Measurements from ENCODE around the gene NXNL2. TPM values are rescaled to one million over a fixed set of nuclear protein-coding genes. Genes with fewer than 3 reads are reported as not detected.

Gene NXNL2
- total RNA-seq, 1 experiment from 2014 or later, result 1.4 TPM

DNA sequence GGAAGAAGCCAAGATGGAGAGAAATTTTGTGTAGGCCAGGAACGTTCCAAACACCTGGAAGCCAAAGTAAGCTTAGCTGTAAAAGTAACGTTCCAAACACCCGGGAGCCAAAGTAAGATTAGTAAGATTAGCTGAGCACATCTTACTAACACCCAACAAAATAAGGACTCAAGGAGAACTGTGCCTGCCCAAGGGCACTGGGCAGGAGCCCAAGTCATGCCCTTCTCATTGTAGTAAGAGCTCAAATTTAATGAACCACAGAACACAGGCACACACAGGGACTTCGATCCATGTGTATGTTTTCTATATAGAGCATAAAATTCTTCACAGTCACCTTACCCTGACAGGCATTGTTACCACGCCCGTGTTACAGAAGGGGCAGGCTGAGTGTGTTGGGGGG lies 36.1 kb upstream of the NXNL2 start:
- intact Hi-C loops (cut with micrococcal nuclease; ENCODE audit: unreplicated experiment), result no loop called here
- no peaks in the 10 kb centered on the region for H3K27me3 Mint-ChIP-seq (ENCODE audit: unreplicated experiment)
- CTCF ChIA-PET, result no interaction called here
- H3K27ac Mint-ChIP-seq (ENCODE audit: unreplicated experiment), result no peak overlapping the region
- H3K4me1 Mint-ChIP-seq (ENCODE audit: low read depth, unreplicated experiment), result no peaks in the 10 kb centered on the region
- TF ChIP-seq, protein P1, sequence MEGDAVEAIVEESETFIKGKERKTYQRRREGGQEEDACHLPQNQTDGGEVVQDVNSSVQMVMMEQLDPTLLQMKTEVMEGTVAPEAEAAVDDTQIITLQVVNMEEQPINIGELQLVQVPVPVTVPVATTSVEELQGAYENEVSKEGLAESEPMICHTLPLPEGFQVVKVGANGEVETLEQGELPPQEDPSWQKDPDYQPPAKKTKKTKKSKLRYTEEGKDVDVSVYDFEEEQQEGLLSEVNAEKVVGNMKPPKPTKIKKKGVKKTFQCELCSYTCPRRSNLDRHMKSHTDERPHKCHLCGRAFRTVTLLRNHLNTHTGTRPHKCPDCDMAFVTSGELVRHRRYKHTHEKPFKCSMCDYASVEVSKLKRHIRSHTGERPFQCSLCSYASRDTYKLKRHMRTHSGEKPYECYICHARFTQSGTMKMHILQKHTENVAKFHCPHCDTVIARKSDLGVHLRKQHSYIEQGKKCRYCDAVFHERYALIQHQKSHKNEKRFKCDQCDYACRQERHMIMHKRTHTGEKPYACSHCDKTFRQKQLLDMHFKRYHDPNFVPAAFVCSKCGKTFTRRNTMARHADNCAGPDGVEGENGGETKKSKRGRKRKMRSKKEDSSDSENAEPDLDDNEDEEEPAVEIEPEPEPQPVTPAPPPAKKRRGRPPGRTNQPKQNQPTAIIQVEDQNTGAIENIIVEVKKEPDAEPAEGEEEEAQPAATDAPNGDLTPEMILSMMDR (IDR thresholded peaks at IDR 0.05; ENCODE audit: unreplicated experiment), result no peak
- no peaks in the 10 kb centered on the region for H3K36me3 Mint-ChIP-seq (ENCODE audit: insufficient read depth, unreplicated experiment)
- BruUV-seq (replicated peaks), result no TSS peak
- H3K9me3 Mint-ChIP-seq (ENCODE audit: low read depth, unreplicated experiment), result no peaks in the 10 kb centered on the region
- no peak overlapping the region for H3K4me3 Mint-ChIP-seq (ENCODE audit: low read depth, unreplicated experiment)
- DNase-seq, result no peak

DNA sequence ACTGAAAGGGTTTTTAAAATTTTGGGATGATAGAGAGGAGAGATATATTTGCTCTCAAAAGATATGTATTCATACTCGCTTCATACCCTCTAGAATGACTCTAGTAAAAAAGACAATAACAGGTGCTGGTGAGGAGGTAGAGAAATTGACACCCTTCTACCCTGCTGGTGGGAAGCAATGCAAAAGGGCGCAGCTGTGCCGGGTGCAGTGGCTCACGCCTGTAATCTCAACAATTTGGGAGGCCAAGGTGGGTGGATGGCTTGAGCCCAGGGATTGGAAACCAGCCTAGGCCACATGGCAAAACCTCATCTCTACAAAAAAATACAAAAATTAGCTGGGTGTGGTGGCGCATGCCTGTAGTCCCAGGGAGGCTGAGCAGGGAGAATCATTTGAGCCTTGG lies 33.9 kb upstream of the NXNL2 start:
- CTCF ChIA-PET, result no interaction called here
- no peaks in the 10 kb centered on the region for H3K27me3 Mint-ChIP-seq (ENCODE audit: unreplicated experiment)
- no peak overlapping the region for H3K4me3 Mint-ChIP-seq (ENCODE audit: low read depth, unreplicated experiment)
- H3K4me1 Mint-ChIP-seq (ENCODE audit: low read depth, unreplicated experiment), result no peaks in the 10 kb centered on the region
- no peaks in the 10 kb centered on the region for H3K36me3 Mint-ChIP-seq (ENCODE audit: insufficient read depth, unreplicated experiment)
- intact Hi-C loops (cut with micrococcal nuclease; ENCODE audit: unreplicated experiment), result no loop called here
- H3K9me3 Mint-ChIP-seq (ENCODE audit: low read depth, unreplicated experiment), result no peaks in the 10 kb centered on the region
- H3K27ac Mint-ChIP-seq (ENCODE audit: unreplicated experiment), result no peak overlapping the region
- DNase-seq, result no peak
- BruUV-seq (replicated peaks), result no TSS peak
- TF ChIP-seq, protein P1 (IDR thresholded peaks at IDR 0.05; ENCODE audit: unreplicated experiment), result no peak

DNA sequence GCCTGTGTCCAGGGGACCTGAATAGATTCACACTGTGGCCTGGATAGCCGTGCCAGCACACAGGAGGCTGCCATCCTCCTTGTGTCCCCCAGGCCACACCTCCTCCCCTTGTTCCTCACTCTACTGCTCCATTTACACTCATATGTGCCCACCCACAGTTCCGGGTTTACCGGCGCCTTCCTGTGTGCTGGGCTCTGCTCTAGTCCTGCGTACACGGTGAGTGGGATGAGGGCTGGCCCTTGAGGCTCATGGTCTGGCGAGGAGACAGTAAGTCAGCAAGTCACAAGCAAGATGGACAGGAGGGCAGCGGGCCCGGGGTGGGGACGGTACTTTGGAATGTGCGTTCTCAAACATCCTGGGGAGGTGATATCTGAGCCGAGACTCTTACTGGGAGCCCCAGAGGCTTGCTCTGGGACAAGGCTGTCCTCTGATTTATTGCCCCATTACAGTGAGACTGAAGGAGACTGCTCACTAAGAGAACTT lies 32.4 kb upstream of the NXNL2 start:
- H3K4me3 Mint-ChIP-seq (ENCODE audit: low read depth, unreplicated experiment), result no peak overlapping the region
- TF ChIP-seq, protein P1 (IDR thresholded peaks at IDR 0.05; ENCODE audit: unreplicated experiment), result no peak
- CTCF ChIA-PET, result no interaction called here
- no peaks in the 10 kb centered on the region for H3K9me3 Mint-ChIP-seq (ENCODE audit: low read depth, unreplicated experiment)
- no peaks in the 10 kb centered on the region for H3K4me1 Mint-ChIP-seq (ENCODE audit: low read depth, unreplicated experiment)
- BruUV-seq (replicated peaks), result no TSS peak
- intact Hi-C loops (cut with micrococcal nuclease; ENCODE audit: unreplicated experiment), result no loop called here
- H3K36me3 Mint-ChIP-seq (ENCODE audit: insufficient read depth, unreplicated experiment), result no peaks in the 10 kb centered on the region
- DNase-seq, result no peak
- H3K27ac Mint-ChIP-seq (ENCODE audit: unreplicated experiment), result no peak overlapping the region
- no peaks in the 10 kb centered on the region for H3K27me3 Mint-ChIP-seq (ENCODE audit: unreplicated experiment)

DNA sequence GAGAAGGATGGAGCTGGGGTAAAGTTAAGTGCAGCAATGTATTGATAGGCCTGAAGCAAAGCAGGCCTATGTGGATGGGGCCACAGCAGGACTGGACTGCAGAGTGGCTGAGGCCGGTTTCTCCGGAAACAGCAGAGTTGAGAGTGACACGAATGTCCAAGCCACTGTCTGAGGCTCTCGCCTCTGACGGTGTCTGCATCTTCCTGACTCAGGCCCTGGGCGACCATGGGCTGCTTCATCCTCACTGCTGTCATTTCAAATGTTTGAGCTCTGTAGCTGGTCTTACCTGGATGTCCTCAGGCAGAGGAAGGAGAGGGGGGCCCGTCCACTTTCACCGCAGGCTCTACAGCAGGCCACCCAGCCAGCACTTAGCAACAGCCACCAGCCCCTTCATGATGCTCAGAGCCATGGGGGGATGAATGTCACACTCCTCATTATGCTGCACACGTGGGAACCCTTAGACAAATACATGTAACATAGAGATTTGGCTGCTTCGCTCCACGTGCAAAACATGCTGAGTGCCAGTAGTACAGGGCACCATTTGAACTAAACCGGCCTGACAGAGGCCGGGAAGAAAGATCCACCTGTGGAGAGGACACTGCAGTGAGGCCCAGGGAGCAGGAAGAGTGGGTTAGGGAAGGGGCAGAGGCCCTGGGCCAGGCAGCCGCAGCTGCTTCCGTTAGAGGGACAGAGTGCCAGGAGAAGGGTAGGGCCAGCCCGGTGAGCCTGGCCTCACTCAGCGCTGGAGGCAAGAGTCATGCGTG lies 31.7 kb upstream of the NXNL2 start:
- BruUV-seq (replicated peaks), result no TSS peak
- no peaks in the 10 kb centered on the region for H3K27me3 Mint-ChIP-seq (ENCODE audit: unreplicated experiment)
- CTCF ChIA-PET, result interaction anchor here (0.6 kb wide), 1 partner anchor 215 kb away, joined by 3 read pairs; no protein-coding TSS in a partner anchor
- no peaks in the 10 kb centered on the region for H3K36me3 Mint-ChIP-seq (ENCODE audit: insufficient read depth, unreplicated experiment)
- H3K27ac Mint-ChIP-seq (ENCODE audit: unreplicated experiment), result no peak overlapping the region
- DNase-seq, result no peak
- TF ChIP-seq, protein P1 (IDR thresholded peaks at IDR 0.05; ENCODE audit: unreplicated experiment), result no peak
- intact Hi-C loops (cut with micrococcal nuclease; ENCODE audit: unreplicated experiment), result no loop called here
- no peaks in the 10 kb centered on the region for H3K4me1 Mint-ChIP-seq (ENCODE audit: low read depth, unreplicated experiment)
- H3K4me3 Mint-ChIP-seq (ENCODE audit: low read depth, unreplicated experiment), result no peak overlapping the region
- no peaks in the 10 kb centered on the region for H3K9me3 Mint-ChIP-seq (ENCODE audit: low read depth, unreplicated experiment)
